Liver (tissue), 3 donors: ENCODE data around the gene NCAPG2.

Experiments
- CTCF ChIP-seq: fragments of 150-350 bp; IDR thresholded peaks from 2 replicates; pipeline ENCODE4 v1.5.1; 2017; ENCODE audit warnings: improper control_type of control experiment, low read depth, low read length; ENCODE audit not compliant: missing input control
- EGR1 ChIP-seq, 2 donors: IDR thresholded peaks; 2 replicates each; pipeline ENCODE4 v1.6.1; 2016 to 2018; ENCODE audit warnings: antibody characterized with exemption in 2 of 2, low read depth in 2 of 2
- GABPA ChIP-seq, 2 donors: IDR thresholded peaks in 1 of 2; conservative IDR thresholded peaks in 1 of 2; 2 replicates each; pipeline ENCODE4 v1.6.1; 2016; ENCODE audit warnings: antibody characterized with exemption in 2 of 2, mild to moderate bottlenecking in 1 of 2, moderate library complexity in 1 of 2
- HNF4A ChIP-seq, 2 donors: conservative IDR thresholded peaks; 2 replicates each; pipeline ENCODE4 v1.6.1; 2016; ENCODE audit warnings: antibody characterized with exemption in 2 of 2, mild to moderate bottlenecking in 2 of 2
- HNF4G ChIP-seq: IDR thresholded peaks from 2 replicates; pipeline ENCODE4 v1.6.1; 2016; ENCODE audit warnings: antibody characterized with exemption
- JUND ChIP-seq, 2 donors: IDR thresholded peaks; 2 replicates each; pipeline ENCODE4 v1.6.1; 2016; ENCODE audit warnings: antibody characterized with exemption in 2 of 2
- NR2F2 ChIP-seq: IDR thresholded peaks from 2 replicates; pipeline ENCODE4 v1.6.1; 2016; ENCODE audit warnings: antibody characterized with exemption
- REST ChIP-seq: IDR thresholded peaks from 2 replicates; pipeline ENCODE4 v1.6.1; 2016; ENCODE audit warnings: antibody characterized with exemption, mild to moderate bottlenecking
- SP1 ChIP-seq: IDR thresholded peaks from 2 replicates; pipeline ENCODE4 v1.6.1; 2018; ENCODE audit warnings: antibody characterized with exemption, mild to moderate bottlenecking
- TAF1 ChIP-seq: conservative IDR thresholded peaks from 2 replicates; pipeline ENCODE4 v1.6.1; 2016; ENCODE audit warnings: antibody characterized with exemption, mild to moderate bottlenecking
- YY1 ChIP-seq: IDR thresholded peaks from 2 replicates; pipeline ENCODE4 v1.6.1; 2016; ENCODE audit warnings: antibody characterized with exemption, mild to moderate bottlenecking
- ZBTB33 ChIP-seq: IDR thresholded peaks from 2 replicates; pipeline ENCODE4 v1.6.1; 2016; ENCODE audit warnings: antibody characterized with exemption
- donor health status: healthy.
- donor health status: healthy.

GRCh38 chr7:158695726-158696452 lies 8.7 kb downstream of the NCAPG2 start:
- TF ChIP-seq SP1 (no peak), CTCF (peak; percentile 50), ZBTB33 (no peak), YY1 (no peak), REST (no peak), JUND (IDR thresholded peaks at IDR 0.05) (no peak), TAF1 (no peak), NR2F2 (peak; percentile 19), HNF4A (conservative IDR thresholded peaks at IDR 0.05) (no peak), HNF4G (no peak), GABPA (IDR thresholded peaks at IDR 0.05 in 1 of 2, conservative IDR thresholded peaks at IDR 0.05 in 1 of 2) (peak in 1 of 2 donors; percentile 36), EGR1 (IDR thresholded peaks at IDR 0.05; ENCODE audit: low read depth in 2 of 2) (no peak)
